HG02798 (cell line): Measurements from ENCODE around the gene ZNF552.
"Not testable (repeated sequence)": the region's sequence is repeated elsewhere in the genome, so short reads cannot be mapped to it uniquely, and the experiment has no call there.

Source experiments
- ATAC-seq: cut with Tn5 transposase; IDR thresholded peaks from one replicate; pipeline ENCODE4 v1.9.1; 2021; ENCODE audit warnings: mild to moderate bottlenecking; ENCODE audit not compliant: unreplicated experiment, poor library complexity

ZNF552 gene

DNA sequence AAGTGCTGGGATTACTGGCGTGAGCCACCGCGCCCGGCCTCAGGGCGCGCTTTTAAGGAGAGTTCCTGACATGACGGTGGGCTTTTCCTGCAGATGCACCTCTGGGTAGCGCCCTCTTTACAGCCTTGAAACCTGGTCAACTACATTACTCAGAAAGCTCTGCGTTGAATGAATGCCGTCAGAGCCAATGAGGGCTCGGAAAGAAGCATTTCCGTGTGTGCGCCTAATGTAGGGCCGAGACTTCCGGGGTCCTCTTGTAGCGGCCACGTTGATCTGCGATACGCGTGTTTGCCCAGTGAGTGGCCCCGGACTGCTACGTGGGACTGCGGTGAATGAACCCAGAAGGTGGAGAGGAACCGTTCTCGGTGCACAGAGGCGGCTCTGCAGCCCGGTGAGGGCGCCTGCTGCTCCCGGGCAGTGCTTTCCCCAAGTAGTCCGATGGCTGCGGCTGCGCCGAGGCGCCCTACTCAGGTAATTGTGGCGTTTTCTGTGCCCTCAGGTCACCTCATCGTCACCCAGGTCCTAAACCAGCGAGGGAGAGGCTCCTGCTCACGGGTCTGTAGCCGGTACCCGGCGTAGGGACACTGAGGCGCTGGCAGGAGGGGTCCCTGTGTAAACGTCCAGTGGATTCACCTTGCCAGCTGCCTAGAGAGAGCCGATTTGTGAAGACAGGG, 4.9 kb upstream of the ZNF552 start:
- ATAC-seq, result peak; percentile 88

DNA sequence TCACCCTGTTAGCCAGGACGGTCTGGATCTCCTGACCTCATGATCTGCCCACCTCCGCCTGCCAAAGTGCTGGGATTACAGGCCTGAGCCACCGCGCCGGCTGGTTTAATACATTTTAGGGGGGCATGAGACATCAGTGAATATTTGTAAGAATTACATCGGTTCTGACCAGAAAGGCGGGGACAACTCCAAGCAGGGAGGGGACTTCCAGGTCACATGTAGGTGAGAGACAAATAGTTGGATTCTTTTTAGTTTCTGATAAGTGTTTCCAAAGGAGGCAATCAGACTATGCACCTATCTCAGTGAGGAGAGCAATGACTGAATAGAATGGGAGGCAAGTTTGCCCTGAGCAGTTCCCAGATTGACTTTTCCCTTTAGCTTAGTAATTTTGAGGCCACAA, 3.7 kb upstream of the ZNF552 start:
- no peak for ATAC-seq

DNA sequence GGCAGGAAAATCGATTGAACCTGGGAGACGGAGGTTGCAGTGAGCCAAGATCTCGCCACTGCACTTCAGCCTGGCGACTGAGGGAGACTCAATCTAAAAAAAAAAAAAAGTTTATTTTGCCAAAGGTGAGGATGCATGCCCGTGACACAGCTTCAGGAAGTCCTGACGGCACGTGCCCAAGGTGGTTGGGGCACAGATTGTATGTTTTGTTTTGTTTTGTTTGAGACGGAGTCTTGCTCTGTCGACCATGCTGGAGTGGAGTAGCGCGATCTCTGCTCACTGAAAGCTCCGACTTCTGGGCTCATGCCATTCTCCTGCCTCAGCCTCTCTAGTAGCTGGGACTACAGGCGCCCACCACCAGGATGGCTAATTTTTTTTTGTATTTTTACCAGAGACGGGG, 3.3 kb upstream of the ZNF552 start:
- ATAC-seq, result no peak

DNA sequence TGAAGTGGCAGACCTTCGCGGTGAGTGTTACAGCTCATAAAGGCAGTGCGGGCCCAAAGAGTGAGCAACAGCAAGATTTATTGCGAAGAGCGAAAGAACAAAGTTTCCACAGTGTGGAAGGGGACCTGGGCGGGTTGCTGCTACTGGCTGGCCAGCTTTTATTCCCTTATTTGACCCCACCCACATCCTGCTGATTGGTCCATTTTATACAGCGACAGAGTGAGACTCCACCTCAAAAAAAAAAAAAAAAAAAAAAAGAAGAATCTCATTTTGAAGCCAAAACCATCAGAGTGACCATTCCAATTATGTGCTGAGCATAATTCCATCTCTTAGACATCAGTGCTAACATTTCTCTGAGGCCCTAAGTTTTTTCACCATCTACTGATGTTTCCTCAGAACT, 1.9 kb upstream of the ZNF552 start:
- ATAC-seq, result no peak

- ATAC-seq, result no peak
These were observed 748 bp upstream of the ZNF552 start for GRCh38 chr19:57815247-57816075.

- no peak for ATAC-seq
These were observed 701 bp downstream of the ZNF552 start for GRCh38 chr19:57813919-57814504.

DNA sequence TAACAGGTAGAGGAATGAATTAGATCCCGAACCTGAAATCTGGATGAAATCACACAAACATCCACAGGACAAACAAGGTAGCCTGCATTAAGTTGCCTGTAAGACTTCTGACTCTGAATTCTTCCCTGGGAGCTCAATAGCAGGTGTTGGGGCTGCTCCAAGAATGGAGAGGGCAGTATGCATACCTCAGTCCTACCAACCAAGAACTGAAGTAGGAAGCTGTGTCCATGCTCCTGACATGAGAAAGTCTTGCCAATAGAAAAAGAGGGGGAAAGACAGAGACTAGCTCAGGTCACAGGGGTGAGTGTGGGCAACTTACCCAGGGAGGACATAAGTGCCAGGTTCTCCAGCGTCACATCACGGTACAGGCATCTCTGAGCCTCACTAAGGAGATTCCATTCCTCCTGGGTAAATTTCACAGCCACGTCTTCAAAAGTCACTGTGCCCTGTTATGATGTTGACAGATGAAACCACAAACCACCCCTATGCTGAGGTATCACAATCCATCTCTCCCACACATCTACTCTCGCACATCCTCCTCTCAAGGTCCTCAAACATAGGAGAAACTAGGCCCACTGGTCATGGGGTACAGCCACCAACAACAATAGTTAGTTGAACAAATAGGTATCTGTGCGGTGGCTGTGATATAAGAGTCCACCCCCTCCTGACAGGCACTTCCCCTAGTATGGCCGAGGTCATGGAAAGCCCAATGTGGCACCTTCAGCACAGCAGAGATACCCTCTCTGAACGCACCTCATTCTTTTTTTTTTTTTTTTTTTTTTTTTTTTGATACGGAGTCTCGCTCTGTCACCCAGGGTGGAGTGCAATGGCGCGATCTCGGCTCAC, 1.5 kb downstream of the ZNF552 start:
- ATAC-seq, result not testable (repeated sequence)

- ATAC-seq, result no peak
These were observed 2.5 kb downstream of the ZNF552 start for GRCh38 chr19:57812226-57812625.

GRCh38 chr19:57810410-57811295, 4.1 kb downstream of the ZNF552 start:
- ATAC-seq, result not testable (repeated sequence)

GRCh38 chr19:57807541-57807940, 7.2 kb downstream of the ZNF552 start:
- ATAC-seq, result no peak

DNA sequence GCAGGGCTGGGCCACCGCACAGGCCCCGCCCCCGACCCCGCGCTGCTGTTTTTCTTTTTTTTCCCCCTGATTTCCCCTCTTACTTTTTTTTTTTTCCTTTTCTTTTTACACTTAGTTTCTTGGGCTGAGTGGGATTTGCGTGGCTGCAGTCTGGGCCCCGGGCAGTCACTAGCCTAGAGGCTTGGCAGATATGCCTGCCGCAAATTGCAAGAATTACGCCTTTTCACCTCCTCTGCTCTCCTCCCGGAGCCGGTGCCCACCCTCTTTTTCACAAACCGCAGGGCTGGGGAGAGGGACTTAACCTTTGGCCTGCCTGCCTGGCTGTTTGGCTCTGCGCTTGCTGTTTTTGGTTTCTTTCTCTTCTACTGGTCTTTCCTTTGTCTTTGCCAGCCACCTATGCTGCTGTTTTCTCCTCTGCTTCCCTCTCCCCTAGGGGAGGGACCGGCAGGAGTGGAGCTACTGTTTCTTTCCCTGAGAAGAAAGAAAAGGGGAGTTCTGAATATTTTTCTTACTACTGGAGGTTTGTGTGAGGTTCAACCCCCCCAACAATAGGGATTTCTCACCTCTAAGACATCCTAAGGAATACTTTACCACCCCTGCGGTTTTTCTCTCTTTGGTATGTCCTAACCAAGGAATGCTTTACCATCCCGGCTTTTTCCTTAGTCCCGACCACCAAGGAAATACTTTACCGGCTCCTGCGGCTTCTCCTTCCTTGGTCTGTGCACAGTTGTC, 11.0 kb downstream of the ZNF552 start:
- no peak for ATAC-seq

DNA sequence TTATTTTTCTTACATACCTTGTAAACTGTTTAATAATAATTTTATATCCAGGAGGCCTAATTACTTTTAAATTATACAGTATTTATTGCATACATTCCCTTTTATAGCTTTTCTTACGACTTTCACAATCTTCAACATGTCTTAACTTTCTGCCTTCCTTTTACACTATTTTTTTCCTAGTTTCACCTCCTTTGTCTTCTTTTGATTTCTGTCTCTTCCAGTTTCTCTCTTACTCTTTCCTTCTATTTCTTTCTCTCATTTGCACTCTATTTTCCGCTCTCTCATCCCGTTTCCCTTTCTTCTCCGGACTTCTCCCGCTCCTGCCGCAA, 11.5 kb downstream of the ZNF552 start:
- no peak for ATAC-seq

DNA sequence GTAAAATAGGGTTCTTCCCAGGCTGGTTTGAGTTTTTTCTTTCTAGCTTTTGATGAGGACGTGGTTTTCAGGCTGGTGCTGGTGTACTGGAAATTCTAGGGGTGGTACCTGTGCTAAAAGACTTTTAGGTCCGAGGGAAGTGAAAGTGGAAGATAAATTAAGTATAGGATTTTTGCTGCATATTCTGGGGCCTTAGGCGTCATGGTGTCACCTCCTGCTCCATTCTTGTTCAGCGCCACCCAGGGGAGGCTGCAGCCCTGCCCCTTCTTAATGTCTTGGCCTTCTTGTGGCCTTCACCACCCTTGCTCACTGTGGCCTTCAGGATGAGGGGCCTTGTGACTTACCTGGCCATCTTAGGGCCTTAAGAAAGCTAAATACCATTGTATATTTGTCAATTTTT, 12.4 kb downstream of the ZNF552 start:
- ATAC-seq, result no peak

DNA sequence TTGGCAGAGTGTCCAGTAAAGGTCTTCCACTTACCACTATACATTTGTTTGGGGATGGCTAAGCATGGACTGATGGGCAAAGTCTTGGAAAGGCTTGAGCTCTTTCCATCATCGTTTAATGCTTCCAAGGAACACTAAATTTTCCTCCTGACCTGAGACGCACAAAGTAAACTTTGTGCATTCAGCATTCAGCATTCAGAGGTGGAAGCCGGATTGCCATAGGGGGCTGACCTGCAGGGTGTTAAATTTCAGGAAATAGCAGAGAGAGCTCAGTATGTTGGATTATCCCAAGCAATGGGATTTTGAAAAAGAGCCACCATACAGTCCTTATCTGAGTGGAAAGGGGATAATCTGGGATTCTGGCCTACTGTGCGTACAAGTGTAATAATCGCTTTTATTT, 14.0 kb downstream of the ZNF552 start:
- ATAC-seq, result no peak

DNA sequence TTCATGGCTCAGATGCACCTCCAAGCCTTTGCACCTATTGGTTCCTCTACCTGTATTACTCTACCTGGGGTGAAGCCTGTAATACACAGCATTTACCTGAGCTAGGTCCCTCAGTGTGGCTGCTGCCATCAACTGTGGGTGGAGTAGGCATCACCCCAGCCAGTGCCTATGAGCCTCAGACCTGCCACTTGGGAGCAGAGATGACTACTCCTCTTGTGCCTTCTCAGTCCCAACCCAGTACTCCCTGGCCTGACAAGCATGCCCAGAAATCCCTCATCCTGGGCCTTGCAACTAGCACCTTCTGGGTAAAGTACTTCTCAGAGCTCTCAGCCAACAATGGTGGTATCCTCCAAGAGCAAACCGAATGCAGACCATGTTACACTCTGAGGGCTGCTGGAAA, 18.1 kb downstream of the ZNF552 start:
- not testable (repeated sequence) for ATAC-seq

DNA sequence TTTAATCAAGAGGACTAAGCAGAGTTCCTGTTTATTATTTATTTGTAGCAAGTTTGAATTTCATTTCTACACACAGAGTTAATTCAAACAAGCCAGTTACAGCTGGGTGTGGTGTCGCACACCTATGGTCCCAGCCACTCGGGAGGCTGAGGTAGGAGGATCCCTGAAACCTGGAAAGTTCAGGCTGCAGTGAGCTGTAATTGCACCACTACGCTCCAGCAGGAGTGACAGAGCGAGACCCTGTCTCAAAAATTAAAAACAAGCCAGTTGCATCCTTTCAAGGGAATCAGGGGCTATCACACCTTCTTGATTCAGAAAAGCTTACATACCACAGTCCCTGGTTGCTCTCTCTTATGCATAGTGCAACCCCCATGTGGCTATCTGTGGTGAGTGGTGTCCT, 25.4 kb downstream of the ZNF552 start:
- no peak for ATAC-seq

DNA sequence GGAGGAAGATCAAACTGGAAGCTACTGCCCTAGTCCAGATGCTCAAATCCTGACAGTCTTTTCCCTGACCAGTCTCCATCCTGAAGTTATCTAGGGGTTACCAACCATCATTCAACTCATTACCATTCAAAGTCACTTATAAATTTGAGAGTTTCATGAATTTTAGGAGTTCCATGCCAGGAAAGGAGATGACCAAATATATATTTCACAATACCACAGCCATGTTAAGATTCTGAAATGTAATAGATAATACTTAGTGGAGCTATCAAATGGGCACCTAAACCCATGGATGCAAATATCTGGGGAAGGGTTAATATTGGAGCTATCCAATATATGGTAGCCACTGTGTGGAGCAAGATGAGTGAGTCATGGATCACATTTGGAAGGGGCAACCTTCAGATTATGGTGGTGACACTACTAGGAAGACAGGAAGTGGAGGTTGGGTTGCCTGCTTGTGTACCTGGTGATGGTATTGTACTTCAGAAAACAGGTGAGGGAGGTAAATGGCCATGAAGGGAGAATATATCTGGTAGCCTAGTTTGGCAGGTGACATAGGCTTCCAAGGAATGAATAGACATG, 26.5 kb downstream of the ZNF552 start:
- no peak for ATAC-seq

DNA sequence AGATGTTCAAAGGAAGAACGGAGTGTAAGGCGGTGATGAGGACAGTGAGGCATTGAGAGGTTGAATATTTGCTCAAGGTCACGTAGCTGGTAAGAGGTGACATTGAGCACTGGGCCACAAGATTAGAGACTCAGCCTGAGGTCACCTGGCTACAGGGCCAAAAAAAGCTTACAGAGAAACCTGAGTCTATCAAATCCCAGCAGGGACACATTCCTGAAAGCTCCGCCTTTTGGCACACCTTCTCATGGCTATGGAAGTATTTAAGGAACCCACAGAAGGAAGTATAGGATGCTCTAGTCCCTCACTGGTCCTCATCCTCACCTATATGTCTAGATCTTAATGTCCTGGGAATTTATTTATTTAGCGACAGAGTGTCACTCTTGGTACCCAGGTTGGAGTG, 27.8 kb downstream of the ZNF552 start:
- no peak for ATAC-seq

- ATAC-seq, result no peak
These were observed 28.4 kb downstream of the ZNF552 start for GRCh38 chr19:57786286-57786685.
